Stromal cell of bone marrow (primary cell): ENCODE results near the gene HYAL1.
"Not testable (repeated sequence)": the region's sequence is repeated elsewhere in the genome, so short reads cannot be mapped to it uniquely, and the experiment has no call there.

Experiments
- DNase-seq: peaks from one replicate; pipeline ENCODE4 v3.0.0-alpha.2; 2012; ENCODE audit warnings: low read depth

The HYAL1 gene

DNA sequence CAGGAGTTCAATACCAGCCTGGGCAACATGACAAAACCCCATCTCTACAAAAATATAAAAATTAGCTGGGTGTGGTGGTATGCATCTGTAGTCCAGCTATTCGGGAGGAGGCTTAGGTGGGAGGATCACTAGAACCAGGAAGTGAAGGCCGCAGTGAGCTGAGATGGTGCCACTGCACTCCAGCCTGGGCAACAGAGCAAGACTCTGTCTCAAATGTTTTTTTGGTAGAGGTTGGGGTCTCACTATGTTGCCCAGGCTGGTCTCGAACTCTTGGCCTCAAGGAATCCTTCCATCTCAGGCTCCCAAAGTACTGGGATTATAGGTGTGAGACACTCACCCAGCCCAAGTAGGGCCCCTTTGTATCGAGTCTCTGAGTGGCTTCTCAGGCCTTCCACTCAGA is 9.3 kb downstream of the HYAL1 start:
- DNase-seq = no peak

DNA sequence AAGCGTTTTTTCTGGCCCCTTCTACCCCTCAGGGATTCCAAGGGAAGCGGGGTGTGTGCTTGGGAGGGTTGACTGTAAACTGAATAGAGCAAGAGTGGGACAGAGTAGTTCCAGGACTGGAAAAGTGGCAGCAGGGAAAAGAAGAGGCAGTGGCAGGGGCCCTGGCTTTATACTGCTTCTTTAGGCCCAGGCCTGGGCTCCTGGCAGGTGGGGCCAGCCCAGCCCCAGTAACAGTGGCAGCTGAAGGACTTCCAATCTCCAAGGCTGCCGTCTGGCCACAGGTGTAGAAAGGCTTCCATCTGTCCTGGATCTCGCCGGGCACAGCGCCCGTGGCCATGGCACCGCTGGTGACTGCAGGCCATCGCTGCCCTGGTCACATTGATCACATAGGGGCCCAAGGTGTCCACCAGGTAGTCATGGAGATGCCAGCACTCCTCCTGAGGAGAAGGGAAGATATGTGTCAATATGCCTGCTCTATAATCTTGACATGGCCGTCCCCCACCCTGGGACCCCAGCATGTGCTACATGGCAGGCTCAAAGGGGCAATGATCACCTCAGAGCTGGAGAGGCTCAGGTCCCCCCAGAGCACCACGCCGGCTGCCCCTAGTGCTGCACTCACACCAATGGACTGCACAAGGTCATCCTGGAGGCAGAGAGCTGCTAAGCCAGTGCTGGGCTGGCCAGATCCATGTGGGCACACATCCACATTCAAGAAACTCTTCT is 10.1 kb downstream of the HYAL1 start:
- DNase-seq = no peak

DNA sequence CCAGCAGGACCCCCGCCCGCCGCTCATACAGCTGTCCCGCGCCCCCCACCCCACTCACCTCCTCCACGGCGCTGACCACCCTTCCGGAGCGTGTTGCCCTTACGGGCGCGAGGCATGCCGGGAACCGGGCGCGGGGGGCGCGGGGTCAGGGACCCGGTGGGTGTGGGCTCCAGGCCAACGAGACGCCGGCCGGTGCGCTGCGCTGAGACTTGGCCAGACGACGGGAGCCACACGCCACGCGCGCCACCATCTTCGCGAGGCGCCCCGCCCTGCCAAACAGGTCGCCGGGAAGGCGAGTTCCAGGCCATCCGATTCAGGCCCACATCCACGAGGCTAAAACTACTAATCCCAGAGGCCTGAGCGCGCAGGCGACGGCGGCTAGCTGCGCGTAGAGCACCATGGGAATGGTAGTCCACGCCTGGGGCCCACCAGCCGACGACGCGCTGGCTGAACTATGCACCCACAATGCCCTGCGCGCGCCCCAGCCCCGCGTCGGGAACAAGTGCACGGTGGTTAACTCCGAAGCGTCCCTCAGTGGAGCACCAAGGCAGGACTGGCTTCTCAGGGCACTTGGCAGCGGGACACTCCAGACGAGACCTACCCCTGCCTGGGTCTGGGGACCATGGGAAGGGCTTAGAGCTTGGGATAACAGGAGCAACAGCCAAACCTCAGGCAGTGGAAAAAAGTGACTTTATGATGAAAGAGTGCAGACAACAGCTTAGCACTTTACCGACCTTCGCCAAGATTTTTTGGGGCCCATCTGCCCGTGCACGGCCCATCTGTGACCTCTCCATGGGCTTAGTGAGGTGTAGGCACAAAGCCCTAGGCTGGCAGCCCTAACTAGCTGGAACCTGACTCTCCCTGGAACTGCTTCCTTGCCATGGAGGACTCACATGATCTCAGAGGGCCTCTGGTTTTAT is 11.0 kb downstream of the HYAL1 start, which contains the start of gene IFRD2:
Gene IFRD2 (minus strand): TSS at position 271 of the 920 bp plus-strand sequence. CDS start 155 bp downstream, at position 116.
- peak; percentile 96 for DNase-seq

DNA sequence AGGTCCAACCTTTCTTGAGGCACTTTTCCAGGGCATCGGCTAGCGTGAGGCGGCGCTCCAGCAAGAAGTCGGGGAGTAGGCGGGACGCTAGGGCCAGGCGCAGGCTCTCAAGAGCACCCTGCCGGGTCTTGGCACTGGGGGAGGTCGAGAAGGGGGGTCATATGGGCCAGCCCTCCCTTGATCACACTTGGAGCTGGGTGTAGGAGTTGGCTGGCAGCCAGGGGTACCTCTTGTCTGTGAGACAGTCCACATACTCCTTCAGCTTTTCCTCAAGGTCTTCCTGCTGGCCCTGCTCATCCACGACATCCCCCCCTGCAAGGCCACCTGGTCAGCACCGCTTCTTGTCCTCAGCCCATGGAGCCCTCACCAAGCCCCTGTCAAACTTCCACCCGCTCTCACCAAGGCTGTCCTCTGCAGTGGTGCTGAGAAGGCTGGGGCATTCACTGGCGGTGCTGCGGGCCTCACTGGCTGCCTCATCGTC is 13.2 kb downstream of the HYAL1 start:
- DNase-seq = no peak

DNA sequence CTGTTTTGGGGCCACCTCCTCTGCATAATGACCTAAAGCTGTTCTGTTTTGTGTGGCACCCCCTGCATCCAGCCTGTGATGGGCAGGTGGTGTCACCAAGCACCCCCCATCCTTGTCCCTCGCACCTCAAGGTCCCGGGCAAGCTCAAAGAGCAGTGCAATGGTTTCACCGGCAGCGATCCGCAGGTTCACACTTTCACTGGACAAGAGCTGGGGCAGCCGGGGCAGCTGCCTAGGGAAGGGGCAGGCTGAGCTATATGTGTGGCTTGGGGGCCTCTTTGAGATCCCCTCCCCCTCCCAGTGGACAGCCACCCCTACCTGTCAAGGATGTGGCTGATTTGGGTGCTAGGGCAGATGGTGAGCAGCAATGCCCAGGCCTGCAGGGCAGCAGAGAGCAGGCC is 14.2 kb downstream of the HYAL1 start:
- no peak for DNase-seq

- DNase-seq = no peak
Measured at GRCh38 chr3:50288387-50289007, 14.9 kb downstream of the HYAL1 start.

DNA sequence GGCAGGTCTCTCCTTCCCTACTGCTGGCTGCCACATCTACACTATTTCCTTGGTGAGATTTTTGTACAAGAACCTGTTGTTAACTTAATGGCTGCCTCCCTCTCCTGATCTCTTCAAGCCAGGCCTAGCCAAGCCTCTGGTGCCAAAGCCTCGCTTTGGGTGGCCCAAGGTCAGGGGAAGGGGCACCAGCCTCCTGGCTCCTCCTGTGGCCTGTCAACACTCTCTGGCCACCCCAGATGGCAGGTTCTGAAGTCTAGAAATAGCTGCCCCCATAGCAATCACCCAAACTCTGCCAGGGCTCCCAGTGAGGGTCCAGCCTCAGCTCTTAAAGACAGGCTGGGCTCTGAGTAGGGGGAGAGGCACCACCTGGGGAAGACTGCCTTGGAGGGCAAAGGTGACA is 16.1 kb downstream of the HYAL1 start:
- DNase-seq = no peak

GRCh38 chr3:50286322-50287227 is 16.8 kb downstream of the HYAL1 start:
- DNase-seq = no peak

- not testable (repeated sequence) for DNase-seq
Measured at GRCh38 chr3:50284121-50284520, 19.3 kb downstream of the HYAL1 start.

DNA sequence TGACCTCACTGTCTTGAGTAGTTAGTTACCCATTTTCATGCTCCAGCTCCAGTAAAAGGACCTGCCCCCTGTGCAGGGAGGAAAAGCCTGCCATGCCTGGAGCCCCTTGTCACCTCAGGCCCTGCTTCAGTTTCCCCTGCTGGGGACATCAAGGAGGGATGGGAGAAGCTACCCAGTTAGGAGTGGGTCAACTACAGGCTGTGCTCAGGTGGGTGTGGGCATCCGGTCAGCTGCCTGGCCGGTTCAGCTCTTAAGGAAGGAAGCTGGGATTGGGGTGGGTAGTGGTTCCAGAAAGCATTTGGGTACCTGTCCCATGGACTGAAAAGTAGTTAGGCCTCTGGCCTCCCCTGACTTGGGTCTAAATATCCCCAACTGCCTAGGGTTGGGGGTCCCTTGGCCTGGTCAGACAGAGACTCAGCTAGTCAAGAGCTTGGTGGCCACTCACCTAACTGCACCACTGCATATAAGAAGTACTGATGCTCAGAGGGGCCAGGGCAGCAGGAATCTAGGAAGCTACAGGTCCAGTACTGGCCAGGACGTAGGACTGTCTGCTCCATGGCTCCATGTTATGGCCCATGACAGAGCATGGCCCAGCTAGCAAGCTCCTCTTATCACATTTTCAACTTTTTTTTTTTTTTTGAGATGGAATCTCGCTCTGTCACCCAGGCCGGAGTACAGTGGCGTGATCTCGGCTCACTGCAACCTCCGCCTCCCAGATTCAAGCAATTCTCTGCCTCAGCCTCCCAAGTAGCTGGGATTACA is 23.9 kb downstream of the HYAL1 start:
- no peak for DNase-seq

- no peak for DNase-seq
Measured at GRCh38 chr3:50278880-50279224, 24.5 kb downstream of the HYAL1 start, which contains the start of gene LSMEM2. LSMEM2 (plus strand) TSS chr3:50279087; CDS start chr3:50279114, 27 bp downstream.

DNA sequence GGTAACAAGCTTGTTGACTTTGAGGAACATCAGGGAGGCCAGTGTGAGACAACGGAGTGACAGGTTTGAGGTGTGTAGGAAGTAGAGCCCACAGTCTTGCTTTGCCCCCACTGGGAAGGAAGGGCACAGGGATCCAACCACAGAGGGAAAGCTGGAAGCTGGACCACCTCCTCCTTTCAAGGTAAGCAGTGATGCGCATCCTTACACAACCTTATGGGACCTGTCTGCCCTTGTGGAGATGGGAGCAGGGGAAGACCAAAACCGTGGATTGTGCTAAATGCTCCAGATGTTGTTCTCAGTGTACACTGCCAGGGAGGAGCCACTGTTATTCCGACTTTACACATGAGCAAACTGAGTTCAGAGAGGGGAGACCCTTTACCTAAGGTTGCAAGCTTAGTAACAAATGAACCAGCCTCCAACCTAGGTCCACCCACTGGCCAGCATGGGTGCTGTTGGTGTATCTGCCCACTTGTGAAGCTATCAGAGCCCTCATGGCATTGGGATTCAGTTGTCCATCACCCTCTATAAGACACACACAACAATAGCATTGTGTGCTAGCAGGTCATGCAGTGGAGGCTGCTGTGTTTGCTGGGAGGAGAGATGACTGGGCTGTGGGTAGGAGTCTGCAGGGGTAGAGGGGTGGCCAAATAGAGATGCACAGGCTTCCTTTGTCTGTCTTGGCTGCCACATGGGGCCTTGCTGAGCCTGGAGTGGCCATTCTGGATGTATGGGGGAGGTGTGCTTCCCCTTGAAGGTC is 25.1 kb downstream of the HYAL1 start:
- DNase-seq = no peak

GRCh38 chr3:50276762-50277101 is 26.6 kb downstream of the HYAL1 start:
- no peak for DNase-seq

DNA sequence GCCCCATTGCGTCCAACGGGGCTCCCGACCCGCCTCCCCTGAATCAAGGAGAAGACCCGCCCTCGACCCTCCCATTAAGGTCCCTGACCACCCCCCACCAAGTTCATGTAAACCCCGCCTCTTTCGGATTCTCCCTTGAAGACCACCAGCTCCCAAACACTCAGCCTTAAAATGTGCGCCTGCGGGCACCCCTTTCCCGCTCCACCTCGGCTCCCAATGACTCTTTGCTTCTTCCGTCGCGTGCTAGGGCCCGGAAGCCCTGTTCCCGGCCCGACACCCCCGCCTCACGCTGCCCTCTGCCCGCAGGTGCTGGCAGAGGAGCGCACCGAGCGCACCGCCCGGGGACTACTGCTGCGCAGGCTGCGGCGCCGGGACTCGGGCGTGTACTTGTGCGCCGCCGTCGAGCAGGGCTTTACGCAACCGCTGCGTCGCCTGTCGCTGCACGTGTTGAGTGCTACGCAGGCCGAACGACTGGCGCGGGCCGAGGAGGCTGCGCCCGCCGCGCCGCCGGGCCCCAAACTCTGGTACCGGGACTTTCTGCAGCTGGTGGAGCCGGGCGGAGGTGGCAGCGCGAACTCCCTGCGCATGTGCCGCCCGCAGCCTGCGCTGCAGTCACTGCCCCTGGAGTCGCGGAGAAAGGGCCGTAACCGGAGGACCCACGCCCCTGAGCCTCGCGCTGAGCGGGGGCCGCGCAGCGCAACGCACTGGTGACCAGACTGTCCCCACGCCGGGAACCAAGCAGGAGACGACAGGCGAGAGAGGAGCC is 27.2 kb downstream of the HYAL1 start:
- no peak for DNase-seq

DNA sequence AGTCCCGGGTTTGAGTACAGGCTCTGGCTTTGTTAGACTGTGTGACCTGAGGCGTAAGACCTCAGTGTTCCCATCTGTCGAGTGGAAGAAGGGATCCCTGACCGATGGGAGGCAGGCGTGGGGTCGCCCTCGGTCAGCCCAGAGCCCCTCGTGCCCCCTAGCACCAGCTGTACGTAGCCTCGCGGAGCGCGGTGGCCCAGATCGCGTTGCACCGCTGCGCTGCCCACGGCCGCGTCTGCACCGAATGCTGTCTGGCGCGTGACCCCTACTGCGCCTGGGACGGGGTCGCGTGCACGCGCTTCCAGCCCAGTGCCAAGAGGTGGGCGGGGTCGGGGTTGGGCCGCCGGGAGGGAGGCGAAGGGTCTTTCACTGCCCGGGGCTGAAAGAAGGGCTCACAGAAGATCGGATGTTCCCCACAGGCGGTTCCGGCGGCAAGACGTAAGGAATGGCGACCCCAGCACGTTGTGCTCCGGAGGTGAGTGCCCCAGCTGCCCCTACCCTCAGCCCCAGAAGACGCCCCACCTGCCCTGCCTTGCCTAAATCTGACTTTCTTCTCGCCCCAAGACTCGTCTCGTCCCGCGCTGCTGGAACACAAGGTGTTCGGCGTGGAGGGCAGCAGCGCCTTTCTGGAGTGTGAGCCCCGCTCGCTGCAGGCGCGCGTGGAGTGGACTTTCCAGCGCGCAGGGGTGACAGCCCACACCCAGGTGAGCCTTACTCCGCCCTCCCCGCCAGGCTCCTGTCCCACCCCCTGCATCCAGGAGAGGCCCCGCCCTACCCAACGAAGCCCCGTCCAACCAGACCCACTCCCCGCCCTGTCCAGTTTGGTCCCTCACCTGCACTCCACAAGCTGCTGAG is 28.0 kb downstream of the HYAL1 start:
- DNase-seq = no peak

DNA sequence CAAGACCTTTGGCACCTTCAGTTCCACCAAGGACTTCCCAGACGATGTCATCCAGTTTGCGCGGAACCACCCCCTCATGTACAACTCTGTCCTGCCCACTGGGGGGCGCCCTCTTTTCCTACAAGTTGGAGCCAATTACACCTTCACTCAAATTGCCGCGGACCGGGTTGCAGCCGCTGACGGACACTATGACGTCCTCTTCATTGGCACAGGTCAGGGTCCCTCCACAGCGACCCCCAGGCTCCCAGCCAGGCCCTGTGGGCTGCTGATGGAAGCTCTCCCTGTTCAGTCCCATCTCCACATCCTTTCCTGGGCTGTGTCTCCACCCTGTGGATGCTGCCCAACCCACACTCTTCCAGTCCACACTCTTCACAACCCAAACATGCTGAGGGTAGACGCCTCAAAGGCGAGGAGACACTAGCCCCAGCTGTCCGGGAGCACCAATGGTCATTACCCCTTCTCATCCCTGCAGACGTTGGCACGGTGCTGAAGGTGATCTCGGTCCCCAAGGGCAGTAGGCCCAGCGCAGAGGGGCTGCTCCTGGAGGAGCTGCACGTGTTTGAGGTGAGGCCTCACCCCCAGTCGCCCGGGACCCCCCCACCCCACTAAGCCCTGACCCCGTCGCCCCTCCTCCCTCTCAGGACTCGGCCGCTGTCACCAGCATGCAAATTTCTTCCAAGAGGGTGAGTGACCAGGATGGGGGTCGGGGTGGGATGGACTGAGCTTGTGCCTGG is 28.8 kb downstream of the HYAL1 start:
- DNase-seq = no peak

GRCh38 chr3:50273689-50274065 is 29.7 kb downstream of the HYAL1 start:
- DNase-seq = no peak
